K562 (cell line): ENCODE measurements around the gene SDC1. TPM values are rescaled to one million over a fixed set of nuclear protein-coding genes. Genes with fewer than 3 reads are reported as not detected.

ENCODE experiments used
- ATAC-seq: fragments of 200-7000 bp; cut with Tn5 transposase; 3 replicates; pipeline ENCODE4 v1.9.1; 2020; ENCODE audit warnings: moderate library complexity
- BruUV-seq: library from RNA; stranded (reverse); fragments of 400-500 nt; replicated peaks from 2 replicates; lab custom pipeline; 2021; lab: Mats Ljungman, UMichigan
- CTCF ChIA-PET: fragments of 300-600 bp; formaldehyde crosslinking; extraction: SDS; loops from one replicate; lab custom pipeline; 2021; ENCODE audit warnings: low intra/inter-chr PET ratio; lab: Yijun Ruan, JAX
- POLR2A ChIA-PET: fragments of 300-600, 350-650 bp; sonication (Branson Sonifier 250); formaldehyde crosslinking; extraction: SDS; loops from one replicate; lab custom pipeline; 2021; ENCODE audit warnings: antibody characterized with exemption, inconsistent platforms; lab: Yijun Ruan, JAX
- DNase-seq, 4 experiments: peaks; one replicate each; pipeline versions ENCODE4 v3.0.0 to v3.0.0-alpha.2; 2011 to 2018; ENCODE audit warnings: low spot score in 3 of 4, mixed read lengths in 3 of 4; ENCODE audit errors: extremely low read depth in 1 of 4
- FAIRE-seq: peaks from 2 replicates; lab custom pipeline; 2011; peaks lifted over from hg19 to GRCh38; lab: Jason Lieb, UNC
- H2AFZ ChIP-seq: 2 replicates; pipeline ENCODE4 v1.6.0; 2011; ENCODE audit warnings: low read depth, low read length, control low read depth, inconsistent platforms
- H3K27ac ChIP-seq: fragments of 200-600 bp; 3 replicates; pipeline ENCODE4 v1.8.0; 2011; ENCODE audit warnings: low read depth, mild to moderate bottlenecking, control low read depth, inconsistent platforms, low read length, moderate library complexity, mixed read lengths; ENCODE audit errors: extremely low read depth
- H3K27me3 ChIP-seq, 2 experiments: fragments of 300-600 bp in 1 of 2; 2 replicates in 1 of 2; 3 replicates in 1 of 2; pipeline versions ENCODE4 v1.6.0 to v1.8.0; 2011; ENCODE audit warnings: inconsistent platforms in 2 of 2, low read length in 2 of 2, mild to moderate bottlenecking in 1 of 2, mixed read lengths in 1 of 2, moderate library complexity in 1 of 2; ENCODE audit not compliant: control insufficient read depth in 2 of 2, insufficient read depth in 2 of 2
- H3K36me3 ChIP-seq: fragments of 300-600 bp; 3 replicates; pipeline ENCODE4 v1.8.0; 2011; ENCODE audit warnings: mild to moderate bottlenecking, low read length, inconsistent platforms; ENCODE audit not compliant: control insufficient read depth, insufficient read depth
- H3K4me1 ChIP-seq, 2 experiments: fragments of 200-600 bp in 1 of 2; replicated peaks in 1 of 2; 2 replicates in 1 of 2; 3 replicates in 1 of 2; pipeline versions ENCODE4 v1.5.1 to v1.8.0; 2011; ENCODE audit warnings: inconsistent platforms in 2 of 2, low read length in 2 of 2, mild to moderate bottlenecking in 1 of 2, mixed read lengths in 1 of 2, moderate library complexity in 1 of 2; ENCODE audit not compliant: control insufficient read depth in 2 of 2, insufficient read depth in 2 of 2
- H3K4me2 ChIP-seq: 2 replicates; pipeline ENCODE4 v1.6.1; 2011; ENCODE audit warnings: low read length, control low read depth, inconsistent platforms, mixed read lengths; ENCODE audit not compliant: insufficient read depth
- H3K4me3 ChIP-seq: fragments of 200-600 bp; sonication (generic), shearing (Covaris generic); 2 replicates; pipeline ENCODE4 v1.5.1; 2016; ENCODE audit warnings: control low read depth, inconsistent platforms
- H3K79me2 ChIP-seq: fragments of 200-600 bp; 3 replicates; pipeline ENCODE4 v1.8.0; 2011; ENCODE audit warnings: low read length, inconsistent platforms; ENCODE audit not compliant: control insufficient read depth, insufficient read depth
- H3K9ac ChIP-seq, 2 experiments: 2 replicates each; pipeline versions ENCODE4 v1.6.0 to v1.6.1; 2011; ENCODE audit warnings: low read depth in 2 of 2, low read length in 2 of 2, control low read depth in 1 of 2, inconsistent platforms in 1 of 2, mild to moderate bottlenecking in 1 of 2, mixed read lengths in 1 of 2; ENCODE audit not compliant: insufficient read depth in 1 of 2
- H3K9me1 ChIP-seq: one replicate; pipeline ENCODE4 v1.6.0; 2011; ENCODE audit warnings: inconsistent platforms, mild to moderate bottlenecking, low read length, moderate library complexity; ENCODE audit not compliant: control insufficient read depth, insufficient read depth
- H3K9me3 ChIP-seq: replicated peaks from 2 replicates; pipeline ENCODE4 v1.5.1; 2011; ENCODE audit warnings: low read depth, low read length, inconsistent platforms; ENCODE audit not compliant: control insufficient read depth, insufficient read depth
- H4K20me1 ChIP-seq: replicated peaks from 2 replicates; pipeline ENCODE4 v1.6.1; 2011; ENCODE audit warnings: low read length, inconsistent platforms, mixed read lengths; ENCODE audit not compliant: control insufficient read depth, insufficient read depth
- COPS2 ChIP-seq: fragments of 450-650 bp; conservative IDR thresholded peaks from 2 replicates; pipeline ENCODE4 v1.6.1; 2016; ENCODE audit warnings: mild to moderate bottlenecking, moderate library complexity
- HDGF ChIP-seq: fragments of 450-650 bp; IDR thresholded peaks from 2 replicates; pipeline ENCODE4 v1.6.1; 2016
- POU5F1 ChIP-seq: fragments of 150-350 bp; IDR thresholded peaks from 2 replicates; pipeline ENCODE4 v1.6.1; 2014; ENCODE audit warnings: borderline replicate concordance, low read length, low read depth, mild to moderate bottlenecking; ENCODE audit not compliant: partially characterized antibody
- RAD21 ChIP-seq, 2 experiments: fragments of 250-450 bp in 1 of 2; fragments of 450-650 bp in 1 of 2; sonication (Bioruptor Pico) in 1 of 2; formaldehyde crosslinking in 1 of 2; IDR thresholded peaks in 1 of 2; conservative IDR thresholded peaks in 1 of 2; 2 replicates each; pipeline versions ENCODE4 v1.4.0 to v1.8.0; 2020 to 2022; ENCODE audit warnings: mild to moderate bottlenecking in 2 of 2, moderate library complexity in 1 of 2
- SOX6 ChIP-seq: fragments of 450-650 bp; IDR thresholded peaks from 2 replicates; pipeline ENCODE4 v1.6.1; 2014; ENCODE audit warnings: mild to moderate bottlenecking
- USF2 ChIP-seq: sonication (generic); formaldehyde crosslinking; IDR thresholded peaks from 2 replicates; pipeline ENCODE4 v1.5.0; 2020; ENCODE audit warnings: missing genetic modification reagents
- VEZF1 ChIP-seq: fragments of 200-800 bp; sonication (Bioruptor generic); IDR thresholded peaks from 2 replicates; pipeline ENCODE4 v1.6.1; 2017; ENCODE audit warnings: missing genetic modification characterization, missing compliant biosample characterization
- ZNF668 ChIP-seq: fragments of 250-450 bp; sonication (Bioruptor Pico); IDR thresholded peaks from 2 replicates; pipeline ENCODE4 v1.8.0; 2022; ENCODE audit warnings: mild to moderate bottlenecking, inconsistent platforms
- WGBS: fragments of 100-300 bp; shearing (Covaris generic); methylation state at CpG from one replicate; pipeline ENCODE4 v1.1.6; 2016; ENCODE audit warnings: low coverage, mixed read lengths; ENCODE audit not compliant: insufficient coverage; ENCODE audit errors: missing lambda C conversion rate; 5-methylcytosine and 5-hydroxymethylcytosine counted together
- in situ Hi-C: fragments of 300-500 bp; cut with MboI; formaldehyde crosslinking; loops from 4 replicates; pipeline ENCODE4 v1.15.0; 2018; ENCODE audit warnings: inconsistent platforms, mixed read lengths
- intact Hi-C: fragments of 100-400 bp; cut with micrococcal nuclease; formaldehyde crosslinking; loops from 2 replicates; pipeline ENCODE4 v1.14.2; 2022
- polyA plus RNA-seq, 8 experiments: library from polyadenylated mRNA; depleted of rRNA in 4 of 8; stranded (reverse) in 5 of 8; unstranded in 3 of 8; fragments of >200 nt; fragmentation: Nextera tagmentation in 2 of 8; fragmentation: Illumina TruSeq in 1 of 8; extraction: Ambion mirVana in 2 of 8; extraction: Trizol in 1 of 8; gene quantifications; 2 replicates each; pipeline versions ENCODE4 v1.2.1 to v1.2.3, GENCODE V29; 2011 to 2014; ENCODE audit warnings: inconsistent platforms in 1 of 8, missing spikeins in 1 of 8
- total RNA-seq, 7 experiments: library from RNA; depleted of rRNA in 6 of 7; stranded (reverse); fragments of >200 nt in 6 of 7; fragmentation: Illumina TruSeq in 2 of 7; extraction: Trizol in 2 of 7; gene quantifications; 2 replicates each; pipeline versions ENCODE4 v1.2.1 to v1.2.3, GENCODE V29; 2011 to 2021; ENCODE audit warnings: low replicate concordance in 1 of 7
- TF ChIP-seq, protein P1 (sequence below): fragments of 150-350 bp; IDR thresholded peaks from 2 replicates; pipeline ENCODE4 v1.6.1; 2014; ENCODE audit warnings: low read depth, mild to moderate bottlenecking, low read length, borderline replicate concordance
- TF ChIP-seq, protein P2 (sequence below), 3 experiments: fragments of 200-800 bp in 1 of 3; fragments of 250-450 bp in 1 of 3; fragments of 450-650 bp in 1 of 3; sonication (Bioruptor Pico) in 1 of 3; sonication (Bioruptor generic) in 1 of 3; formaldehyde crosslinking in 1 of 3; IDR thresholded peaks; 2 replicates each; pipeline versions ENCODE4 v1.6.1 to v1.8.0; 2016 to 2022; ENCODE audit warnings: mild to moderate bottlenecking in 2 of 3, missing genetic modification characterization in 2 of 3, missing compliant biosample characterization in 1 of 3, moderate library complexity in 1 of 3

SDC1 gene
- total and polyA plus RNA-seq, 9 of the 15 experiments (the other 6 are each of a cell fraction or from before 2014, with no cell fraction given) = 0.06 to 2.7 (median 0.49) TPM

- ATAC-seq (peak; percentile 67), FAIRE-seq (peak; percentile 65), DNase-seq (peak; percentile 64 to 73 (median 68))
- in situ Hi-C loops = no loop called here
- Histone ChIP-seq H2AFZ (peak overlapping the region; percentile 81), H4K20me1 (no peaks in the 10 kb centered on the region), H3K27ac (peak overlapping the region; percentile 70; the same call in 2 of the 3 replicates), H3K9me1 (no peaks in the 10 kb centered on the region), H3K4me2 (peak overlapping the region; percentile 27), H3K36me3 (no peaks in the 10 kb centered on the region), H3K4me3 (no peak overlapping the region), H3K27me3 (peaks cover 0 to 8% of the 10 kb centered on the region in 2 experiments; a peak in 1 of 5 replicates), H3K9me3 (no peaks in the 10 kb centered on the region), H3K79me2 (no peaks in the 10 kb centered on the region), H3K9ac (peak overlapping the region; percentile 25 to 84; a peak in 3 of 4 replicates), H3K4me1 (peaks cover 27 to 30% of the 10 kb centered on the region in 2 experiments)
- 40% methylated on average over 12 of the region's 13 CpGs for WGBS
- TSS peak; percentile 84 for BruUV-seq
- ChIA-PET CTCF (no interaction called here), POLR2A (interaction anchor here (0.6 to 1.4 kb wide), 3 partner anchors 12 to 161 kb away, joined by 3 to 8 read pairs (median 3); no protein-coding TSS in a partner anchor)
- intact Hi-C loops = no loop called here
- TF ChIP-seq RAD21 (CRISPR knock-in tag; conservative IDR thresholded peaks at IDR 0.05 in 1 of 2, IDR thresholded peaks at IDR 0.05 in 1 of 2) = no peak
- TF ChIP-seq SOX6 = no peak
- peak; percentile 85 for TF ChIP-seq USF2 (CRISPR knock-in tag)
- peak; percentile 89 for TF ChIP-seq VEZF1
- TF ChIP-seq COPS2 = no peak
- TF ChIP-seq HDGF = no peak
- TF ChIP-seq, protein P1, sequence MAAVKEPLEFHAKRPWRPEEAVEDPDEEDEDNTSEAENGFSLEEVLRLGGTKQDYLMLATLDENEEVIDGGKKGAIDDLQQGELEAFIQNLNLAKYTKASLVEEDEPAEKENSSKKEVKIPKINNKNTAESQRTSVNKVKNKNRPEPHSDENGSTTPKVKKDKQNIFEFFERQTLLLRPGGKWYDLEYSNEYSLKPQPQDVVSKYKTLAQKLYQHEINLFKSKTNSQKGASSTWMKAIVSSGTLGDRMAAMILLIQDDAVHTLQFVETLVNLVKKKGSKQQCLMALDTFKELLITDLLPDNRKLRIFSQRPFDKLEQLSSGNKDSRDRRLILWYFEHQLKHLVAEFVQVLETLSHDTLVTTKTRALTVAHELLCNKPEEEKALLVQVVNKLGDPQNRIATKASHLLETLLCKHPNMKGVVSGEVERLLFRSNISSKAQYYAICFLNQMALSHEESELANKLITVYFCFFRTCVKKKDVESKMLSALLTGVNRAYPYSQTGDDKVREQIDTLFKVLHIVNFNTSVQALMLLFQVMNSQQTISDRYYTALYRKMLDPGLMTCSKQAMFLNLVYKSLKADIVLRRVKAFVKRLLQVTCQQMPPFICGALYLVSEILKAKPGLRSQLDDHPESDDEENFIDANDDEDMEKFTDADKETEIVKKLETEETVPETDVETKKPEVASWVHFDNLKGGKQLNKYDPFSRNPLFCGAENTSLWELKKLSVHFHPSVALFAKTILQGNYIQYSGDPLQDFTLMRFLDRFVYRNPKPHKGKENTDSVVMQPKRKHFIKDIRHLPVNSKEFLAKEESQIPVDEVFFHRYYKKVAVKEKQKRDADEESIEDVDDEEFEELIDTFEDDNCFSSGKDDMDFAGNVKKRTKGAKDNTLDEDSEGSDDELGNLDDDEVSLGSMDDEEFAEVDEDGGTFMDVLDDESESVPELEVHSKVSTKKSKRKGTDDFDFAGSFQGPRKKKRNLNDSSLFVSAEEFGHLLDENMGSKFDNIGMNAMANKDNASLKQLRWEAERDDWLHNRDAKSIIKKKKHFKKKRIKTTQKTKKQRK = no peak
- TF ChIP-seq POU5F1 = no peak
- TF ChIP-seq, protein P2, sequence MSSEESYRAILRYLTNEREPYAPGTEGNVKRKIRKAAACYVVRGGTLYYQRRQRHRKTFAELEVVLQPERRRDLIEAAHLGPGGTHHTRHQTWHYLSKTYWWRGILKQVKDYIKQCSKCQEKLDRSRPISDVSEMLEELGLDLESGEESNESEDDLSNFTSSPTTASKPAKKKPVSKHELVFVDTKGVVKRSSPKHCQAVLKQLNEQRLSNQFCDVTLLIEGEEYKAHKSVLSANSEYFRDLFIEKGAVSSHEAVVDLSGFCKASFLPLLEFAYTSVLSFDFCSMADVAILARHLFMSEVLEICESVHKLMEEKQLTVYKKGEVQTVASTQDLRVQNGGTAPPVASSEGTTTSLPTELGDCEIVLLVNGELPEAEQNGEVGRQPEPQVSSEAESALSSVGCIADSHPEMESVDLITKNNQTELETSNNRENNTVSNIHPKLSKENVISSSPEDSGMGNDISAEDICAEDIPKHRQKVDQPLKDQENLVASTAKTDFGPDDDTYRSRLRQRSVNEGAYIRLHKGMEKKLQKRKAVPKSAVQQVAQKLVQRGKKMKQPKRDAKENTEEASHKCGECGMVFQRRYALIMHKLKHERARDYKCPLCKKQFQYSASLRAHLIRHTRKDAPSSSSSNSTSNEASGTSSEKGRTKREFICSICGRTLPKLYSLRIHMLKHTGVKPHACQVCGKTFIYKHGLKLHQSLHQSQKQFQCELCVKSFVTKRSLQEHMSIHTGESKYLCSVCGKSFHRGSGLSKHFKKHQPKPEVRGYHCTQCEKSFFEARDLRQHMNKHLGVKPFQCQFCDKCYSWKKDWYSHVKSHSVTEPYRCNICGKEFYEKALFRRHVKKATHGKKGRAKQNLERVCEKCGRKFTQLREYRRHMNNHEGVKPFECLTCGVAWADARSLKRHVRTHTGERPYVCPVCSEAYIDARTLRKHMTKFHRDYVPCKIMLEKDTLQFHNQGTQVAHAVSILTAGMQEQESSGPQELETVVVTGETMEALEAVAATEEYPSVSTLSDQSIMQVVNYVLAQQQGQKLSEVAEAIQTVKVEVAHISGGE (CRISPR knock-in tag; IDR thresholded peaks at IDR 0.05) = peak in 1 of 3 experiments; percentile 75; a peak in 2 of 6 replicates
- TF ChIP-seq ZNF668 (CRISPR knock-in tag) = no peak
These were observed 38.7 kb downstream of the SDC1 start for GRCh38 chr2:20186078-20186854.
